ENCODE measurements around the gene JPT1. TPM values are rescaled to one million over a fixed set of nuclear protein-coding genes. Genes with fewer than 3 reads are reported as not detected.

The JPT1 gene, protein sequence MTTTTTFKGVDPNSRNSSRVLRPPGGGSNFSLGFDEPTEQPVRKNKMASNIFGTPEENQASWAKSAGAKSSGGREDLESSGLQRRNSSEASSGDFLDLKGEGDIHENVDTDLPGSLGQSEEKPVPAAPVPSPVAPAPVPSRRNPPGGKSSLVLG
- 347 TPM for polyA plus RNA-seq (2012; ENCODE audit: low read depth, missing spikeins)

GRCh38 chr17:75154195-75155106, at the start of gene JPT1:
Gene JPT1, minus strand, starts transcription at chr17:75154512. Its CDS starts 115 bp downstream, at chr17:75154397.
- TF ChIP-seq TAF1 (IDR thresholded peaks at IDR 0.05; ENCODE audit: low read depth, low read length) = peak; percentile 81
- peak; percentile 100 for TF ChIP-seq POLR2A (IDR thresholded peaks at IDR 0.05; ENCODE audit: low read depth, low read length)
- peak; percentile 100 for TF ChIP-seq POLR2AphosphoS5 (IDR thresholded peaks at IDR 0.05; ENCODE audit: low read depth, low read length)
- 0 out of 2 replicates have a peak, but pooled peaks have one; percentile 6 for TF ChIP-seq SPI1 (IDR thresholded peaks at IDR 0.05; ENCODE audit: low read depth, low read length)
- TF ChIP-seq POU2F2 (IDR thresholded peaks at IDR 0.05; ENCODE audit: low read depth, low read length) = peak; percentile 92
- no peak for TF ChIP-seq PAX5 (IDR thresholded peaks at IDR 0.05; ENCODE audit: insufficient read depth, low read length, severe bottlenecking)
- FAIRE-seq (peak; percentile 99), DNase-seq (ENCODE audit: insufficient read length, low spot score) (peak; percentile 91)

GRCh38 chr17:75199886-75200618, 45.7 kb upstream of the JPT1 start:
- TF ChIP-seq POU2F2 (IDR thresholded peaks at IDR 0.05; ENCODE audit: low read depth, low read length) (no peak), POLR2AphosphoS5 (IDR thresholded peaks at IDR 0.05; ENCODE audit: low read depth, low read length) (no peak), TAF1 (IDR thresholded peaks at IDR 0.05; ENCODE audit: low read depth, low read length) (no peak), PAX5 (IDR thresholded peaks at IDR 0.05; ENCODE audit: insufficient read depth, low read length, severe bottlenecking) (no peak), POLR2A (IDR thresholded peaks at IDR 0.05; ENCODE audit: low read depth, low read length) (no peak), SPI1 (IDR thresholded peaks at IDR 0.05; ENCODE audit: low read depth, low read length) (no peak)
- FAIRE-seq = no peak
- DNase-seq (ENCODE audit: insufficient read length, low spot score) = no peak

GRCh38 chr17:75194879-75195278, 40.6 kb upstream of the JPT1 start:
- TF ChIP-seq PAX5 (IDR thresholded peaks at IDR 0.05; ENCODE audit: insufficient read depth, low read length, severe bottlenecking) = no peak
- FAIRE-seq (no peak), DNase-seq (ENCODE audit: insufficient read length, low spot score) (no peak)

DNA sequence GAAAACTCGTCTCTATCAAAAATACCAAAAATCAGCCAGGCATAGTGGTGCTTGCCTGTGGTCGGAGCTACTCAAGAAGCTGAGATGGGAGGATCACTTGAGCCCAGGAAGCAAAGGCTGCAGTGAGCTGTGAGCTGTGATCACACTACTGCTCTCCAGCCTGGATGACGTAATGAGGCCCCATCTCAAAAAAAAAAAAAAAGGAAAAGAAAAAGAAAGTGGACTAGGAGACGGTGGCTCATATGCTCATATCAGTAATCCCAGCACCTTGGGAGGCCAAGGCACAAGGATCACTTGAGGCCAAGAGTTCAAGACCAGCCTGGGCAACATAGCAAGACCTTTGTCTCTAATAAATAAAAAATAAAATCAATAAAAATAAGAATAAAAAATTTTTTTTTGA, 37.3 kb upstream of the JPT1 start:
- no peak for DNase-seq (ENCODE audit: insufficient read length, low spot score)
- TF ChIP-seq TAF1 (IDR thresholded peaks at IDR 0.05; ENCODE audit: low read depth, low read length) (no peak), POLR2AphosphoS5 (IDR thresholded peaks at IDR 0.05; ENCODE audit: low read depth, low read length) (no peak), PAX5 (IDR thresholded peaks at IDR 0.05; ENCODE audit: insufficient read depth, low read length, severe bottlenecking) (no peak), POLR2A (IDR thresholded peaks at IDR 0.05; ENCODE audit: low read depth, low read length) (no peak), POU2F2 (IDR thresholded peaks at IDR 0.05; ENCODE audit: low read depth, low read length) (no peak), SPI1 (IDR thresholded peaks at IDR 0.05; ENCODE audit: low read depth, low read length) (no peak)
- FAIRE-seq = no peak

DNA sequence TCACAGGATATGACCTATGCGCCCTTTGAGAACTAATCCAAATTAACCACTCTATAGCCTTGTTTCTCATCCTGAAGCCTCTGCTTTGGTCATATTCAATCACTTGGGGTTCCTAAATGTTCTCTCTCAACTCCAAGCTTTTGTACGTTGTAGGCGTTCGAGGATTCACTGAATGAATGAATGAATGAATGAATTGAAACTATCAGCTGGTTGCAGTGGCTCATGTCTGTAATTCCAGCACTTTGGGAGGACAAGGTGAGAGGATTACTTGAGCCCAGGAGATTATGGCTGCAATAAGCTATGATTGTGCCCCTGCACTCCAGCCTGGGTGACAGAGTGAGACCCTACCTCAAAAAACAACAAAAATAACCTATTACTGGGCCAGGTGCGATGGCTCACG, 34.3 kb upstream of the JPT1 start:
- TF ChIP-seq POLR2AphosphoS5 (IDR thresholded peaks at IDR 0.05; ENCODE audit: low read depth, low read length) (no peak), PAX5 (IDR thresholded peaks at IDR 0.05; ENCODE audit: insufficient read depth, low read length, severe bottlenecking) (no peak), SPI1 (IDR thresholded peaks at IDR 0.05; ENCODE audit: low read depth, low read length) (no peak), POLR2A (IDR thresholded peaks at IDR 0.05; ENCODE audit: low read depth, low read length) (no peak), POU2F2 (IDR thresholded peaks at IDR 0.05; ENCODE audit: low read depth, low read length) (no peak), TAF1 (IDR thresholded peaks at IDR 0.05; ENCODE audit: low read depth, low read length) (no peak)
- no peak for FAIRE-seq
- no peak for DNase-seq (ENCODE audit: insufficient read length, low spot score)

DNA sequence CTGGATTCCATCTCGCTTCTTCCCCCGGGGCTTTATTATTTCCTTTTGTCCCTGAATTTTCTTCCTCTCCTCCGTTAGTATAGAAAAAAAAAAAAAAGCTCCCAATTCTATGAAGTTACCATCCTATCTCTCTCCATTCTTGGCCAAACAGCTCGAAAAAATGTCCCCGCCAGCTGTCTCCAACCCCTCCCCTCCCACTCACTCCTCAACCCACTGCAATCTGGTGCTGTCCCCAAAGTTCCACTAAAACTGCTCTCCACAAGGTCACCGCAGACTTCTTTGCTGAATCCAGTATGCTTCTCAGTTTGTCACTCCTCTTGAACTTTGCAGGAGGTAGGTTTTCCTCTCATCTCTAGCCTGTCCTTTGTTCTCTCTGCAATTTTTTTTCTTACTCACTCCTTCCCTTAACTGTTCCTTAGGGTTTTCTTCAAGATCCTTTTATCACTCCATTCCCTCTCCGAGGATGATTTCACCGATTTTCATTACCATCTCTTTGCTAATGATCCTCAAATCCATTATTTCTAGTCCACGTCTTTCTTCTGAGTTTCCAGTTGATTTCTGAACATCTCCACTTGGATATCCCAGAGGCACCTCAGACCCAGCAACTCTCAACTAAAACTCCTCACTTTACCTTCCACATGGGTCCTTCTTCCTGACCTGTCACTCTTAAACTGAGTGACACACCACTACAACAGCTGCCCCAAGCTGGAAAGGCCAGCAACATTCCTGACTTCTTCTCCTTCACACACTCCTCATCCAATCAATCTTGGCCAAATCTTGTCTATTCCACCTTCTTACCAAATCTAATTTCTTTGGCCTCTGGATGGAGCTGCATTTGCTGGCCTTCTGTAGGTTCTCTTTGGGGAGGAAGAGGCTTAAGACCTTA, 29.9 kb upstream of the JPT1 start:
- no peak for FAIRE-seq
- no peak for TF ChIP-seq POLR2AphosphoS5 (IDR thresholded peaks at IDR 0.05; ENCODE audit: low read depth, low read length)
- TF ChIP-seq SPI1 (IDR thresholded peaks at IDR 0.05; ENCODE audit: low read depth, low read length) = no peak
- TF ChIP-seq TAF1 (IDR thresholded peaks at IDR 0.05; ENCODE audit: low read depth, low read length) = no peak
- no peak for TF ChIP-seq PAX5 (IDR thresholded peaks at IDR 0.05; ENCODE audit: insufficient read depth, low read length, severe bottlenecking)
- no peak for TF ChIP-seq POLR2A (IDR thresholded peaks at IDR 0.05; ENCODE audit: low read depth, low read length)
- TF ChIP-seq POU2F2 (IDR thresholded peaks at IDR 0.05; ENCODE audit: low read depth, low read length) = no peak

GRCh38 chr17:75182569-75183436, 28.5 kb upstream of the JPT1 start, which contains the start of gene SUMO2:
Gene SUMO2, minus strand, starts transcription at chr17:75182959. Its CDS starts 125 bp downstream, at chr17:75182834.
- peak; percentile 76 for TF ChIP-seq POLR2A (IDR thresholded peaks at IDR 0.05; ENCODE audit: low read depth, low read length)
- no peak for TF ChIP-seq PAX5 (IDR thresholded peaks at IDR 0.05; ENCODE audit: insufficient read depth, low read length, severe bottlenecking)
- TF ChIP-seq POLR2AphosphoS5 (IDR thresholded peaks at IDR 0.05; ENCODE audit: low read depth, low read length) = peak; percentile 69
- peak; percentile 77 for TF ChIP-seq TAF1 (IDR thresholded peaks at IDR 0.05; ENCODE audit: low read depth, low read length)
- TF ChIP-seq SPI1 (IDR thresholded peaks at IDR 0.05; ENCODE audit: low read depth, low read length) = 0 out of 2 replicates have a peak, but pooled peaks have one; percentile 18
- no peak for TF ChIP-seq POU2F2 (IDR thresholded peaks at IDR 0.05; ENCODE audit: low read depth, low read length)
- DNase-seq (ENCODE audit: insufficient read length, low spot score) (peak; percentile 96), FAIRE-seq (peak; percentile 98)

More for the DNA sequence above, 29.9 kb upstream of the JPT1 start:
- no peak for DNase-seq (ENCODE audit: insufficient read length, low spot score)

DNA sequence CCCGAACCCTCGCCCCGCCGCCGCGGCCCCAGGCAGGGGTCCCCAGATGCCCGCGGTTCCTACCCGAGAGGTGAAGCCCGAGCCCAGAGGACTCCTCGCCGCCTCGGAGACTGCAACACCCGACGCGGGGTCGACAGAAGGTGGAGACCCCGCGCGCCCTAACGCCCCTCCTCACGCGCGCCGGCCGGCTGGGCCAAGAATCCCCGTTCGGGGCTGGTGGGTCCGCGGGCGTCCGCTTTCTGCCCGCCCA, 27.9 kb upstream of the JPT1 start:
- no peak for FAIRE-seq
- no peak for TF ChIP-seq SPI1 (IDR thresholded peaks at IDR 0.05; ENCODE audit: low read depth, low read length)
- no peak for TF ChIP-seq POU2F2 (IDR thresholded peaks at IDR 0.05; ENCODE audit: low read depth, low read length)
- no peak for TF ChIP-seq POLR2AphosphoS5 (IDR thresholded peaks at IDR 0.05; ENCODE audit: low read depth, low read length)
- no peak for TF ChIP-seq PAX5 (IDR thresholded peaks at IDR 0.05; ENCODE audit: insufficient read depth, low read length, severe bottlenecking)
- TF ChIP-seq POLR2A (IDR thresholded peaks at IDR 0.05; ENCODE audit: low read depth, low read length) = no peak
- no peak for TF ChIP-seq TAF1 (IDR thresholded peaks at IDR 0.05; ENCODE audit: low read depth, low read length)
- DNase-seq (ENCODE audit: insufficient read length, low spot score) = no peak

Data from GM12891 (cell line).